Stimulated activated CD8-positive, alpha-beta memory T cell treated with anti-CD3 and anti-CD28 coated beads, Interleukin-7, amount 100 ng/mL, for 24 hours (primary cell): ENCODE measurements around the gene KCNAB2.

Experiments used
- DNase-seq: peaks from one replicate; pipeline ENCODE4 v3.0.0-alpha.2; 2020; ENCODE audit warnings: low read depth

KCNAB2 gene

DNA sequence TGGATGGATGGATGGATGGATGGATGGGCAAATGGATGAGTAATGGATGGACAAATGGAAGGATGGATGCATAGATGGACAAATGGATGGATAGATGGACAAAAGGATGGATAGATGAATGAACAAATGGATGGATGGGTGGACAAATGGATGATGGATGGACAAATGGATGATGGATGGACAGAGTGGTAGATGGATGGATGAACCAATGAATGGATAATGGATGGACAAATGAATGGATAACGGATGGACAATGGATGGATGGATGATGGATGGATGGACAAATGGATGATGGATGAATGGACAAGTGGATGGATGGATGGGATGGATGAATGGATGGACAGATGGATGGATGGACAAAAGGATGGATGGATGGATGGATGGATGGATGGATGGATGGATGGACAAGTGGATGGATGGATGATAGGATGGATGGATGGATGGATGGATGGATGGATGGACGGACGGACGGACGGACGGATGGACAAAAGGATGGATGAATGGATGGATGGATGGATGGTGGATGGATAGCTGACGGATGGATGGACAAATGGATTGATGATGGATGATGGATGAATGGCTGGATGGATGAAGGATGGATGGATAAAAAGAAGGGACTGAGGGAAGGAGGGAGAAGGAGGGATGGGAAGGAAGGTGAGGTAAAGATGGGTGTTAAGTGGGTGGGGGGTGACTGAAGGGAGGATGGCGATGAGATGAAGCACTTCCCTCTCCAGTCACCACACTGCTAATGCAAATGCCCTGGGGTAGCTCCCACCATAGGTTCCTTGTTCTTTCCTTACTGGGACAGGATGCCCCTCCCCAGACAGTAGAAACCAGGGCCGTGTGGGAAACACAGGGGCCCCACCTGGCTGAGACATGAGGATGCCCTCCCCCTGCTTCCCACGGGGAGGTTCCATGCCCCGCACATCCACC is 104.6 kb downstream of the KCNAB2 start:
- no peak for DNase-seq
